RPMI7951 (cell line): ENCODE measurements around the gene ERICH3. TPM values are rescaled to one million over a fixed set of nuclear protein-coding genes. Genes with fewer than 3 reads are reported as not detected.

Experiments
- DNase-seq: peaks from one replicate; pipeline ENCODE4 v3.0.0-alpha.2; 2012; ENCODE audit warnings: low read depth
- total RNA-seq: library from RNA; depleted of rRNA; stranded (reverse); fragments of >200 nt; shearing (Covaris generic); gene quantifications from 2 replicates; pipeline ENCODE4 v1.2.3, GENCODE V29; 2014

ERICH3 gene
- total RNA-seq, 1 experiment from 2014 or later = 0.72 TPM

GRCh38 chr1:74587888-74588287 is 85.7 kb downstream of the ERICH3 start:
- DNase-seq = no peak

DNA sequence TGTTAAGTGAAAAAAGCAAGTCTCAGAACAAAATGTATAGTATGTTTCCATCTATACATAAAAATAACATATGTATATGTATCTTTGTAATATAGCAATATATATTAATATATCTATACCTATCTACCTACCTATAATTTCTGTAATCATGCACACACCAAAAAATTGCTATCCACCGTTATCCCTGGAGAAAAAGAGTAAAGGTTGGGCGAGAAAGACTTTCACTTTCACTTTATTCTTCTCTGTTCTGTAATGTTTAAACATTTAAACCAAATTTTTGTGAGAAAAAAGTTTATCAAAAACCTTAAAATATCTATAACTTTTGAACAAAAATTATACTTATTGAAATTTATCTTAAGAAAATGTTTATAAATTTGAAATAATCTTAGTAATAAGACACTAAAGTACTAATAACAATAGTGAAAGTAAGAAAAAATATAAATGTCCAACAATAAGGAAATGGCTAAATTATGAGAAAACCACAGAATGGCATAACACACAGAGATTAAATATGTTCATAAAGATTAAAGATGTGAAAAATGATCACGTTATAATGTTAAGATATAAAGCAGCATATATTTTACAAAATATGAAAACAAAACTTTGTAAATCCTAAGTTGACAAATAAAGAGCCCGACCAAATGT is 87.2 kb downstream of the ERICH3 start:
- peak; percentile 28 for DNase-seq

DNA sequence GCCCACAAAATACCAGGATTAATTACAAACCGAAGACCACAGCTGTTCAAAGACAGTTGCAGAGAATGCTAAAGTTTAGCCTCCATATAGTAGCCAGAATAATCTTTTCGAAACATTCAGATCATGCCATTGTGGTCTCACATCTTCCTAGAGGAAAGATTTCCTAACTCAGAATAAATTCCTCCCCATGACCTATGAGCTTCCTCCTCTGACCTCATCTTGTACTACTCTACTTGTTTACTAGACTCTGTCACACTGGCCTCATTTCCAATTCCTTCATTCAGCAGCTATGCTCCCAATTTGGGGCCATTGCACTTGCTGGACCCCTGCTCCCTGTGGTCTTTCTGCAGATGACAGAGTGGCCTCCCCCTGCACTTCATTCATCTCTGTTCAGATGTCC is 89.4 kb downstream of the ERICH3 start:
- peak; percentile 34 for DNase-seq

DNA sequence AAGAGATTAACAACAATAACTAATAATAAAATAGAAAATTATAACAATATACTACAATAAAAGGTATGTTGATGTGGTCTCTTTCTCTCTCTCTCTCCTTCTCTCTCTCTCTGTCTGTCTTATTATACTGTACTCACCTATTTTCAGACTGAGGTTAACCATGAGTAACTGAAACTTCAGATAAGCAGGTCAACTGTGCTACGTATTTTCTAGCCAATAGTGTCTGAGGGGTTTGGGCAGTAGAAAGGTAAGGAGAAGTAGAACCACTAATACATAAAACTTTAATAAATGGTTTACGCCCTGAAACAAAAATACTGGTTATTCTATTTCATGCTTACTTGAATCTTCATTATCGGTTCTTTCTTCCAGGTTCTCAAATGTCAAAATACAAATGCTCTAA is 90.2 kb downstream of the ERICH3 start:
- DNase-seq = no peak

DNA sequence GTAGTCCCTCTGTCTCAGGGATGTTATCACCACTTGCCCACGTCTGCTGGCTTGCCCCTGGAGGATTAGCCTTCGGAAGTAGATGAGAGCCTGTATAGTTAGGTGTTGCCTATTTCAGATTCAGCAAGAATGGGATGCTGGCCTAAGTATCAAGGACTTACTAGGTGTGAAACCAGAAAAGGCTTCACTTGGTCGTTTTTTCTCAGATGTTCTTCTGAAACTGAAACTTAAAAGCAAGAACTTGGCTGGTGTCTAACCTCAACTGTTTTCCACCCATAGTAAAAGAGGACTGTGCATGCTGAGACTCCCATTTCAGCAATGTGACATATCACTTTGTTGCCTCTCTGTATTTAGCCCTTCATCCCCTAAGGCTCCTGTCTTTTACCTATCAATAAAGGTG is 94.2 kb downstream of the ERICH3 start:
- DNase-seq = no peak

- DNase-seq = no peak
These were observed 95.5 kb downstream of the ERICH3 start for GRCh38 chr1:74578101-74578500.

GRCh38 chr1:74571891-74572290 is 101.7 kb downstream of the ERICH3 start:
- peak; percentile 37 for DNase-seq

GRCh38 chr1:74571493-74571800 is 102.1 kb downstream of the ERICH3 start:
- no peak for DNase-seq

- DNase-seq = peak; percentile 23
These were observed 102.6 kb downstream of the ERICH3 start for GRCh38 chr1:74570797-74571492.

DNA sequence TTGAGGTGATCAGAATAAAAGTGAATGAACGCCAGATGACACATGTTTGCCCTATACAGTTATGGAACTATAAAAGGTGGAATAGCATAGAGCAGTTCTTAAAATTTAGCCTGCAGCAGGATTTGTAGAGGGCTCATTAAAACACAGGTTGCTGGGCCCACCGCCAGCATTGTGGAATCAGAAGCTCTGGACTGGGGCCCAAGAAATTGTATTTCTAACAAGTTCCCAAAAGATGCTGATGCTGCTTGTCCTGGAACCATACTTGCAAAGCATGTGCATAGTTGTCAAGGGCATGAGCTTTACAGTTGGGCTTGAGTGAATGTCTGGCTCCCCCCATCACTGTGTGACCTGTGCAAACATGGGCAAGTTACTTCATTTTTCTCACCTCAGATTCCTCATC is 123.7 kb downstream of the ERICH3 start:
- no peak for DNase-seq

GRCh38 chr1:74548961-74549750 is 124.4 kb downstream of the ERICH3 start:
- no peak for DNase-seq

- no peak for DNase-seq
These were observed 127.8 kb downstream of the ERICH3 start for GRCh38 chr1:74545821-74546220.

DNA sequence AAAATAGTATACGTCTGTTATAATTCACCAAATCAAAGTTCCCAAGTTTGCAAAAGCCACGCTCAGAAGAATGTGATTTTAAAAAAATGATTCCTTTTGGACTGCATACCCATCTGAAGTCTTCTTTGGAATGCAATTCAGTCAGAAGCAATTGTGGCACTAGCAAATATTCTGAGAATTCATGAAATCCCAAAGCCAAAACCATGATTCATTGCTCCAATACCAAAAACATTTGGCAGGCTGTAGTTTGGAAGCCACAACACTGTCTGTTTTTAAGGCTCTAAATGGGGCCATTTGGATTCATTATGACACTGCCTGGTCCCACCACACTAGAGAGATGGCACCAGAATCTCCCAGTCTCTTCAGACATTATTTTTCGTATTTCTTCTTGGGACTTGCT is 139.4 kb downstream of the ERICH3 start:
- peak; percentile 87 for DNase-seq

- DNase-seq = no peak
These were observed 141.8 kb downstream of the ERICH3 start for GRCh38 chr1:74531796-74532195.

GRCh38 chr1:74530892-74531291 is 142.7 kb downstream of the ERICH3 start:
- DNase-seq = peak; percentile 39

GRCh38 chr1:74528123-74528522 is 145.5 kb downstream of the ERICH3 start:
- DNase-seq = no peak

DNA sequence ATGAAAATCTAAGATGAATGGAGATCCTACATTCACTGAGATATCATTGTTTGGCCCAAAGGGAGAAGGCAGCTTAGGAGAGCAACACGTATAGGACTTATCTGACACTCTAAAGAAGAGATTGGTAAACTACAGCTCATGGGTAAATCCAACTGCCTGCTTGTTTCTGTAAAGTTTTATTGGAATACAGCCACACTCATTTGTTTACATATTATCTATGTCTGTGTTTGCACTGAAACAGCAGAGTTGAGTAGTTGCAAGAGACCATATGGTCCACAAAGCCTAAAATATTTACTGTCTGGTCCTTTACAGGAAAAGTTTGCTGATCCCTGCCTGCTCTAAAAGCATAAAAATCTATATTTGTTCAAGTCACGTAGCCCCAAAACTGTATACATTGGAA is 146.9 kb downstream of the ERICH3 start:
- DNase-seq = no peak

DNA sequence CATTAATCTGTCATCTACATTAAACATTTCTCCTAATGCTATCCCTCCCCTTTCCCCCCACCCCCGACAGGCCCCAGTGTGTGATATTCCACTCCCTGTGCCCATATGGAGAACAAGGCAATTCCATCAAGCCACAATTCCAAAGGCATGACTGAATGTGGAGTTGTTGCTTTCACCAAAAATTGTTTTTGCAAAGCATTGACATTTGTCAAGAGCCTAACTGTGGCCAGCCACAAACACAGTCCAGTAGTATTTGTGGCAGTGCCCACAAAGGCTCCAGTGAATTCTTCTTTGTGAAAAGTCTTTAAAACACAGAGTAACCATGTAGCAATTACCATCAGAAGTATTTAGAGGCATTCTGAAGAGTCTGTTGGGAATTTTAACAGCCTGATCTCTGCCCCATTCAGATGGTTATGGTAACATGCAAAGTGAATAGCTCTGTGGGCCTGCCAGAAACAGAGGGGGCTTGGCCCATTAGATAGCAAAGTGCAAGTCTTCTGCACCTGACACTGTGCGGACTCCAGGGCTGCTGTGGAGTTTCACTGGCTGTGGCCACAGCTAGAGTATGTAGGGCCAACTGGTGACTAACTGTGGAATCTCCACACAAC is 149.6 kb downstream of the ERICH3 start:
- DNase-seq = no peak

DNA sequence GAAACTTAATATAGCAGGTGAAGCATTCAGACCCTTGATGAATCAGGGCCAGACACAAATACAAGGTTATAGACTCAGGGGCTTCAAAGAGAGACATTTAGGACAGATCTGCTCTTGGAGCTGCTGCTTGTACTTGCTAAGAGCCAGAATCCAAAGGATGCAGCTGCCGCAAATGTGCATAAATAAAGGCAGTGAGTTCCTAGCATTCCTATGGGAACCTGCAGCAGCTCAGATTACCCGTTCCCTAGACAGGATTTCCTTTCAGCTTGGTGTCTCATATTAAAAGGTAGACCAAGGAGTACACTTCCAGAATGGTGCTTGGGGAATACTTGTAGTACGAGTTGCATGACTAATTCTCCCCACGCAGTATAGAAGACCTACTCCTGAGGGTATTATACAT is 151.4 kb downstream of the ERICH3 start:
- no peak for DNase-seq
